ENCODE data around the gene SPOCK1. TPM values are rescaled to one million over a fixed set of nuclear protein-coding genes. Genes with fewer than 3 reads are reported as not detected.
A peak's percentile ranks its signal among the peaks of the same experiment; 100 is the strongest.

Gene SPOCK1
- total and polyA plus RNA-seq, 2 donors (not counting 3 experiments of a cell fraction or from before 2014, with no cell fraction given): 144 to 280 TPM

DNA sequence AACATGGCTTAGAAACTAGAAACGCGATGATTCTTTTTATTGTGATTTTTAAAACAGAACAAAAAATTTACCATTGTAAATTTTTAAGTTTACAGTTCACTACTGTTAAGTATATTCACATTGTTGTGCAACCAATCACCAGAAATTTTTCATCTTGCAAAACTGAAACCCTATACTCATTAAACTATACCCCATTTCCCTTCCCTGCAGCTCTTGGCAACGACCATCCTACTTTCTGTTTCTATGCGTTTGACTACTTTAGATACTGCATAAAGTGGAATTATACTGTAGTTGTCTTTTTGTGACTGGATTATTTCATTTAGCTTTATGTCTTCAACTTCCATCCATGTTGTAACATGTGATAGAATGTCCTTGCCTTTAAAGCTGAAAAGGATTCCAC, 52.5 kb downstream of the SPOCK1 start:
- no peaks in the 10 kb centered on the region for H3K27me3 ChIP-seq (ENCODE audit: control insufficient read depth in 2 of 2, insufficient read depth in 2 of 2, low read length in 2 of 2)
- POLR2A ChIA-PET: no interaction called here
- peaks cover 16% of the 10 kb centered on the region for H3K4me1 ChIP-seq (ENCODE audit: control insufficient read depth, extremely low read depth, insufficient read depth, low read length)
- no peaks in the 10 kb centered on the region for H3K9me1 ChIP-seq (replicated peaks; ENCODE audit: control insufficient read depth, extremely low read depth, insufficient read depth, low read length)
- H4K20me1 ChIP-seq (replicated peaks; ENCODE audit: control insufficient read depth, extremely low read depth, insufficient read depth, low read length): no peaks in the 10 kb centered on the region
- H3K27ac ChIP-seq (ENCODE audit: insufficient read depth, low read depth, low read length): no peak overlapping the region
- no peak overlapping the region for H3K9ac ChIP-seq (replicated peaks; ENCODE audit: extremely low read depth, insufficient read depth, low read length)
- FAIRE-seq: peak; percentile 24
- CTCF ChIA-PET: interaction anchor here (1.2 to 1.7 kb wide), 2 partner anchors 14 to 51 kb away, joined by 3 read pairs; no protein-coding TSS in a partner anchor
- H3K79me2 ChIP-seq (ENCODE audit: control insufficient read depth, insufficient read depth, low read length): peaks cover 61% of the 10 kb centered on the region
- DNase-seq (ENCODE audit: low read depth, low spot score): no peak
- intact Hi-C loops (cut with micrococcal nuclease) (no loop called here), dilution Hi-C loops (cut with MboI; ENCODE audit: extremely low pct_ligation_motif_present, low sequenced_read_pairs) (no loop called here)
- H2AFZ ChIP-seq (ENCODE audit: low read depth, low read length): no peak overlapping the region
- no peak overlapping the region for H3K4me3 ChIP-seq (replicated peaks in 1 of 3; ENCODE audit: insufficient read depth in 1 of 3, low read depth in 1 of 3, low read length in 3 of 3)
- no TSS peak for BruUV-seq (replicated peaks)
- no peak for TF ChIP-seq JUN (IDR thresholded peaks at IDR 0.05; ENCODE audit: borderline replicate concordance, insufficient read depth, insufficient read length, low read depth)
- no peak for TF ChIP-seq FOS (IDR thresholded peaks at IDR 0.05; ENCODE audit: borderline replicate concordance, insufficient read depth, low read length)
- TF ChIP-seq, protein P1, sequence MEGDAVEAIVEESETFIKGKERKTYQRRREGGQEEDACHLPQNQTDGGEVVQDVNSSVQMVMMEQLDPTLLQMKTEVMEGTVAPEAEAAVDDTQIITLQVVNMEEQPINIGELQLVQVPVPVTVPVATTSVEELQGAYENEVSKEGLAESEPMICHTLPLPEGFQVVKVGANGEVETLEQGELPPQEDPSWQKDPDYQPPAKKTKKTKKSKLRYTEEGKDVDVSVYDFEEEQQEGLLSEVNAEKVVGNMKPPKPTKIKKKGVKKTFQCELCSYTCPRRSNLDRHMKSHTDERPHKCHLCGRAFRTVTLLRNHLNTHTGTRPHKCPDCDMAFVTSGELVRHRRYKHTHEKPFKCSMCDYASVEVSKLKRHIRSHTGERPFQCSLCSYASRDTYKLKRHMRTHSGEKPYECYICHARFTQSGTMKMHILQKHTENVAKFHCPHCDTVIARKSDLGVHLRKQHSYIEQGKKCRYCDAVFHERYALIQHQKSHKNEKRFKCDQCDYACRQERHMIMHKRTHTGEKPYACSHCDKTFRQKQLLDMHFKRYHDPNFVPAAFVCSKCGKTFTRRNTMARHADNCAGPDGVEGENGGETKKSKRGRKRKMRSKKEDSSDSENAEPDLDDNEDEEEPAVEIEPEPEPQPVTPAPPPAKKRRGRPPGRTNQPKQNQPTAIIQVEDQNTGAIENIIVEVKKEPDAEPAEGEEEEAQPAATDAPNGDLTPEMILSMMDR (IDR thresholded peaks at IDR 0.05; ENCODE audit: extremely low read depth in 1 of 2, insufficient read depth in 1 of 2, low read depth in 1 of 2, low read length in 2 of 2): no peak
- no peak for TF ChIP-seq POLR2A (IDR thresholded peaks at IDR 0.05; ENCODE audit: low read depth, low read length)
- no peak for TF ChIP-seq EZH2 (IDR thresholded peaks at IDR 0.05; ENCODE audit: borderline replicate concordance, low read depth, low read length, severe bottlenecking)
- TF ChIP-seq MYC (IDR thresholded peaks at IDR 0.05; ENCODE audit: low read depth, low read length): no peak
- TF ChIP-seq POLR2AphosphoS5 (IDR thresholded peaks at IDR 0.05; ENCODE audit: insufficient read depth, low read depth, low read length): no peak
- TF ChIP-seq MAX (IDR thresholded peaks at IDR 0.05; ENCODE audit: insufficient read depth, insufficient read length): no peak
- no peak for TF ChIP-seq GATA2 (IDR thresholded peaks at IDR 0.05; ENCODE audit: insufficient read depth, insufficient read length, low read depth, low read length)
- no peak overlapping the region for H3K4me2 ChIP-seq (ENCODE audit: insufficient read depth, low read length)
- H3K36me3 ChIP-seq (ENCODE audit: control insufficient read depth in 2 of 2, extremely low read depth in 1 of 2, insufficient read depth in 2 of 2, low read length in 2 of 2): no peaks in the 10 kb centered on the region
- H3K9me3 ChIP-seq (replicated peaks; ENCODE audit: control insufficient read depth, insufficient read depth, low read length): no peaks in the 10 kb centered on the region

Data from endothelial cell of umbilical vein (primary cell).